Skeletal muscle tissue (tissue), 4 donors: ENCODE data around the gene GRID1. TPM values are rescaled to one million over a fixed set of nuclear protein-coding genes. Genes with fewer than 3 reads are reported as not detected.
"Not testable (repeated sequence)": the region's sequence is repeated elsewhere in the genome, so short reads cannot be mapped to it uniquely, and the experiment has no call there.

Experiments
- H3K27ac ChIP-seq: one replicate; pipeline ENCODE4 v1.7.0; 2013; ENCODE audit warnings: mild to moderate bottlenecking, low read depth, low read length, inconsistent platforms
- H3K27me3 ChIP-seq, 3 donors: one replicate each; pipeline ENCODE4 v1.7.0; 2013; ENCODE audit warnings: low read length in 3 of 3; ENCODE audit not compliant: control insufficient read depth in 3 of 3, insufficient read depth in 3 of 3
- H3K36me3 ChIP-seq, 3 donors: one replicate each; pipeline ENCODE4 v1.7.0; 2013; ENCODE audit warnings: low read length in 3 of 3; ENCODE audit not compliant: control insufficient read depth in 3 of 3, insufficient read depth in 3 of 3
- H3K4me1 ChIP-seq, 3 donors: one replicate each; pipeline ENCODE4 v1.7.0; 2013; ENCODE audit warnings: low read length in 3 of 3, mild to moderate bottlenecking in 3 of 3; ENCODE audit not compliant: control insufficient read depth in 3 of 3, insufficient read depth in 3 of 3
- H3K4me3 ChIP-seq, 3 donors: one replicate each; pipeline ENCODE4 v1.7.0; 2013; ENCODE audit warnings: low read length in 3 of 3
- H3K9ac ChIP-seq, 3 donors: one replicate each; pipeline ENCODE4 v1.7.0; 2013; ENCODE audit warnings: low read length in 3 of 3, mild to moderate bottlenecking in 3 of 3, moderate library complexity in 2 of 3, low read depth in 1 of 3
- H3K9me3 ChIP-seq, 3 donors: one replicate each; pipeline ENCODE4 v1.7.0; 2013; ENCODE audit warnings: low read length in 3 of 3; ENCODE audit not compliant: control insufficient read depth in 3 of 3
- total RNA-seq: library from RNA; depleted of rRNA; stranded (reverse); fragments of >200 nt; gene quantifications from one replicate; pipeline ENCODE4 v1.2.3, GENCODE V29; 2014
- donor health status: Osteomylitis.

GRID1 gene
- total RNA-seq, 1 donor from 2014 or later = 2.1 TPM

GRCh38 chr10:86038371-86038770 lies 328.2 kb downstream of the GRID1 start:
- Histone ChIP-seq H3K9me3 (no peaks in the 10 kb centered on the region), H3K27ac (no peak overlapping the region), H3K27me3 (no peaks in the 10 kb centered on the region), H3K9ac (no peak overlapping the region), H3K36me3 (no peaks in the 10 kb centered on the region), H3K4me1 (peaks cover 7 to 9% (median 8%) of the 10 kb centered on the region in 3 donors), H3K4me3 (no peak overlapping the region)

GRCh38 chr10:86037096-86037495 lies 329.5 kb downstream of the GRID1 start:
- Histone ChIP-seq H3K27me3 (no peaks in the 10 kb centered on the region), H3K4me1 (peaks cover 7 to 9% (median 8%) of the 10 kb centered on the region in 3 donors), H3K4me3 (no peak overlapping the region), H3K9ac (no peak overlapping the region), H3K36me3 (no peaks in the 10 kb centered on the region), H3K9me3 (no peaks in the 10 kb centered on the region), H3K27ac (no peak overlapping the region)

GRCh38 chr10:86036544-86036831 lies 330.1 kb downstream of the GRID1 start:
- Histone ChIP-seq H3K9me3 (no peaks in the 10 kb centered on the region), H3K4me3 (no peak overlapping the region), H3K27ac (no peak overlapping the region), H3K36me3 (no peaks in the 10 kb centered on the region), H3K9ac (peak overlapping the region in 1 of 3 donors; percentile 17), H3K4me1 (peaks cover 7 to 9% (median 8%) of the 10 kb centered on the region in 3 donors), H3K27me3 (no peaks in the 10 kb centered on the region)

GRCh38 chr10:86035791-86036543 lies 330.6 kb downstream of the GRID1 start:
- Histone ChIP-seq H3K4me1 (peaks cover 7 to 9% (median 8%) of the 10 kb centered on the region in 3 donors), H3K27ac (no peak overlapping the region), H3K4me3 (no peak overlapping the region), H3K9ac (peak overlapping the region in 2 of 3 donors; percentile 17 to 45), H3K27me3 (no peaks in the 10 kb centered on the region), H3K36me3 (no peaks in the 10 kb centered on the region), H3K9me3 (no peaks in the 10 kb centered on the region)

- H3K36me3 ChIP-seq = no peaks in the 10 kb centered on the region
- no peak overlapping the region for H3K27ac ChIP-seq
- no peaks in the 10 kb centered on the region for H3K27me3 ChIP-seq
- H3K4me3 ChIP-seq = no peak overlapping the region
- no peaks in the 10 kb centered on the region for H3K9me3 ChIP-seq
- H3K4me1 ChIP-seq = peaks cover 7 to 9% (median 8%) of the 10 kb centered on the region in 3 donors
- H3K9ac ChIP-seq = no peak overlapping the region
These were observed 331.9 kb downstream of the GRID1 start for GRCh38 chr10:86034710-86035109.

- no peak overlapping the region for H3K4me3 ChIP-seq
These were observed 333.0 kb downstream of the GRID1 start for GRCh38 chr10:86033581-86033980.

GRCh38 chr10:86032087-86032486 lies 334.5 kb downstream of the GRID1 start:
- not testable (repeated sequence) for H3K36me3 ChIP-seq, H3K4me3 ChIP-seq, H3K4me1 ChIP-seq, H3K27ac ChIP-seq, H3K27me3 ChIP-seq, H3K9me3 ChIP-seq, H3K9ac ChIP-seq

More at GRCh38 chr10:86033581-86033980, 333.0 kb downstream of the GRID1 start:
- Histone ChIP-seq H3K36me3 (no peaks in the 10 kb centered on the region), H3K27ac (no peak overlapping the region), H3K27me3 (no peaks in the 10 kb centered on the region), H3K9ac (no peak overlapping the region), H3K9me3 (no peaks in the 10 kb centered on the region), H3K4me1 (peaks cover 7 to 9% (median 8%) of the 10 kb centered on the region in 3 donors)

GRCh38 chr10:86030312-86030711 lies 336.3 kb downstream of the GRID1 start:
- Histone ChIP-seq H3K4me3 (no peak overlapping the region), H3K27me3 (no peaks in the 10 kb centered on the region), H3K4me1 (no peaks in the 10 kb centered on the region), H3K27ac (no peak overlapping the region), H3K9ac (no peak overlapping the region), H3K36me3 (no peaks in the 10 kb centered on the region), H3K9me3 (no peaks in the 10 kb centered on the region)

- no peaks in the 10 kb centered on the region for H3K27me3 ChIP-seq
- H3K9me3 ChIP-seq = no peaks in the 10 kb centered on the region
- no peaks in the 10 kb centered on the region for H3K36me3 ChIP-seq
- H3K4me3 ChIP-seq = no peak overlapping the region
- H3K9ac ChIP-seq = no peak overlapping the region
- peaks cover 7 to 20% (median 15%) of the 10 kb centered on the region in 3 donors for H3K4me1 ChIP-seq
- H3K27ac ChIP-seq = no peak overlapping the region
These were observed 339.2 kb downstream of the GRID1 start for GRCh38 chr10:86027346-86027745.

GRCh38 chr10:86025509-86025908 lies 341.1 kb downstream of the GRID1 start:
- H3K36me3 ChIP-seq = no peaks in the 10 kb centered on the region
- no peaks in the 10 kb centered on the region for H3K27me3 ChIP-seq
- H3K9me3 ChIP-seq = no peaks in the 10 kb centered on the region
- H3K27ac ChIP-seq = no peak overlapping the region
- H3K4me1 ChIP-seq = peaks cover 7 to 20% (median 15%) of the 10 kb centered on the region in 3 donors
- no peak overlapping the region for H3K9ac ChIP-seq
- H3K4me3 ChIP-seq = no peak overlapping the region
